OCI-LY1 (cell line): ENCODE results near the gene RBPJL.

Experiments
- H2AFZ ChIP-seq: fragments of 200-600 bp; sonication (generic), shearing (Covaris generic); 2 replicates; pipeline ENCODE4 v1.6.0; 2014; ENCODE audit warnings: antibody characterized with exemption, mild to moderate bottlenecking, low read length
- H3F3A ChIP-seq: fragments of 200-600 bp; sonication (generic), shearing (Covaris generic); 2 replicates; pipeline ENCODE4 v1.6.0; 2014; ENCODE audit warnings: mild to moderate bottlenecking, antibody characterized with exemption, low read length, moderate library complexity; ENCODE audit not compliant: insufficient read depth
- H3K27ac ChIP-seq: fragments of 200-600 bp; sonication (generic); 2 replicates; pipeline ENCODE4 v1.5.1; 2014; ENCODE audit warnings: low read length, mixed run types, mild to moderate bottlenecking, low read depth; ENCODE audit not compliant: poor library complexity, severe bottlenecking
- H3K27me3 ChIP-seq: fragments of 200-600 bp; sonication (generic); 2 replicates; pipeline ENCODE4 v1.6.0; 2014; ENCODE audit warnings: antibody characterized with exemption, mild to moderate bottlenecking, low read length, moderate library complexity; ENCODE audit not compliant: insufficient read depth
- H3K36me3 ChIP-seq: fragments of 200-600 bp; sonication (generic); 2 replicates; pipeline ENCODE4 v1.6.1; 2014; ENCODE audit warnings: mild to moderate bottlenecking, antibody characterized with exemption, low read length, moderate library complexity, mixed read lengths; ENCODE audit not compliant: insufficient read depth
- H3K4me1 ChIP-seq: fragments of 200-600 bp; sonication (generic); 2 replicates; pipeline ENCODE4 v1.5.1; 2014; ENCODE audit warnings: mild to moderate bottlenecking, low read length, moderate library complexity; ENCODE audit not compliant: insufficient read depth, severe bottlenecking
- H3K4me2 ChIP-seq: fragments of 200-600 bp; sonication (generic), shearing (Covaris generic); 2 replicates; pipeline ENCODE4 v1.6.1; 2014; ENCODE audit warnings: low read length
- H3K4me3 ChIP-seq: fragments of 200-600 bp; sonication (generic); 2 replicates; pipeline ENCODE4 v1.5.1; 2014; ENCODE audit warnings: low read length, low read depth, mild to moderate bottlenecking, mixed read lengths; ENCODE audit not compliant: poor library complexity, severe bottlenecking
- H3K79me2 ChIP-seq: fragments of 200-600 bp; shearing (Covaris generic); 2 replicates; pipeline ENCODE4 v1.6.1; 2016; ENCODE audit warnings: mixed run types, low read length, mixed read lengths; ENCODE audit not compliant: insufficient read depth
- H3K9ac ChIP-seq: fragments of 200-600 bp; sonication (generic), shearing (Covaris generic); 2 replicates; pipeline ENCODE4 v1.6.1; 2014; ENCODE audit warnings: mild to moderate bottlenecking, low read length, mixed read lengths
- H3K9me2 ChIP-seq: fragments of 200-600 bp; sonication (generic), shearing (Covaris generic); 2 replicates; pipeline ENCODE4 v1.6.1; 2014; ENCODE audit warnings: low read depth, mild to moderate bottlenecking, low read length, mixed read lengths
- H3K9me3 ChIP-seq: fragments of 200-600 bp; shearing (Covaris generic); 2 replicates; pipeline ENCODE4 v1.6.1; 2014; ENCODE audit warnings: low read length, mixed read lengths
- H4K20me1 ChIP-seq: fragments of 200-600 bp; sonication (generic), shearing (Covaris generic); 2 replicates; pipeline ENCODE4 v1.6.0; 2016; ENCODE audit warnings: mild to moderate bottlenecking, low read length; ENCODE audit not compliant: insufficient read depth
- CTCF ChIP-seq: fragments of 200-600 bp; sonication (generic), shearing (Covaris generic); IDR thresholded peaks from 2 replicates; pipeline ENCODE4 v1.5.1; 2017; ENCODE audit warnings: mild to moderate bottlenecking, antibody characterized with exemption, low read length, moderate library complexity, mixed read lengths
- EZH2 ChIP-seq: fragments of 200-600 bp; sonication (generic), shearing (Covaris generic); IDR thresholded peaks from 2 replicates; pipeline ENCODE4 v1.8.0; 2017; ENCODE audit warnings: borderline replicate concordance, mixed run types, mild to moderate bottlenecking, antibody characterized with exemption, low read length, moderate library complexity, mixed read lengths

Gene RBPJL

GRCh38 chr20:45344168-45344860, 37.7 kb downstream of the RBPJL start:
- no peak overlapping the region for H3K4me2 ChIP-seq
- no peak overlapping the region for H3K9ac ChIP-seq
- no peaks in the 10 kb centered on the region for H3K79me2 ChIP-seq
- no peaks in the 10 kb centered on the region for H4K20me1 ChIP-seq
- H3F3A ChIP-seq: no peaks in the 10 kb centered on the region
- no peak for TF ChIP-seq CTCF
- no peak for TF ChIP-seq EZH2
- peaks cover 15% of the 10 kb centered on the region for H3K27me3 ChIP-seq
- H3K4me1 ChIP-seq: no peaks in the 10 kb centered on the region
- no peak overlapping the region for H3K27ac ChIP-seq
- H3K4me3 ChIP-seq: no peak overlapping the region
- no peaks in the 10 kb centered on the region for H3K9me3 ChIP-seq
- no peak overlapping the region for H2AFZ ChIP-seq
- H3K9me2 ChIP-seq: no peaks in the 10 kb centered on the region
- H3K36me3 ChIP-seq: no peaks in the 10 kb centered on the region

GRCh38 chr20:45345104-45345936, 38.7 kb downstream of the RBPJL start:
- no peak overlapping the region for H3K4me2 ChIP-seq
- no peaks in the 10 kb centered on the region for H3K36me3 ChIP-seq
- no peaks in the 10 kb centered on the region for H4K20me1 ChIP-seq
- peaks cover 15% of the 10 kb centered on the region for H3K27me3 ChIP-seq
- no peaks in the 10 kb centered on the region for H3F3A ChIP-seq
- no peak overlapping the region for H2AFZ ChIP-seq
- no peaks in the 10 kb centered on the region for H3K9me3 ChIP-seq
- no peak for TF ChIP-seq CTCF
- H3K9ac ChIP-seq: no peak overlapping the region
- no peaks in the 10 kb centered on the region for H3K79me2 ChIP-seq
- H3K4me3 ChIP-seq: no peak overlapping the region
- H3K4me1 ChIP-seq: no peaks in the 10 kb centered on the region
- H3K27ac ChIP-seq: no peak overlapping the region
- no peaks in the 10 kb centered on the region for H3K9me2 ChIP-seq

- no peaks in the 10 kb centered on the region for H3K4me1 ChIP-seq
- no peaks in the 10 kb centered on the region for H4K20me1 ChIP-seq
- no peak overlapping the region for H3K27ac ChIP-seq
- H3K27me3 ChIP-seq: peaks cover 15% of the 10 kb centered on the region
- H2AFZ ChIP-seq: no peak overlapping the region
- no peaks in the 10 kb centered on the region for H3K9me2 ChIP-seq
- H3K4me3 ChIP-seq: no peak overlapping the region
- TF ChIP-seq CTCF (no peak), EZH2 (no peak)
- H3K4me2 ChIP-seq: no peak overlapping the region
- no peaks in the 10 kb centered on the region for H3K79me2 ChIP-seq
- H3K36me3 ChIP-seq: no peaks in the 10 kb centered on the region
- no peaks in the 10 kb centered on the region for H3F3A ChIP-seq
- H3K9me3 ChIP-seq: no peaks in the 10 kb centered on the region
- no peak overlapping the region for H3K9ac ChIP-seq
These were observed 39.7 kb downstream of the RBPJL start for GRCh38 chr20:45346291-45346718.
